HEK293 (cell line): ENCODE data around the gene ATXN10.

Experiments used
- CTCF ChIA-PET: fragments of 350-600 bp; formaldehyde crosslinking; extraction: SDS; loops from one replicate; lab custom pipeline; 2021; ENCODE audit warnings: antibody characterized with exemption; lab: Yijun Ruan, JAX
- POLR2A ChIA-PET: fragments of 300-600 bp; formaldehyde crosslinking; extraction: SDS; loops from one replicate; lab custom pipeline; 2020; ENCODE audit warnings: antibody characterized with exemption, inconsistent platforms; lab: Yijun Ruan, JAX
- H3K27ac ChIP-seq: fragments of 200-500 bp; sonication (Bioruptor generic); 2 replicates; pipeline ENCODE4 v1.5.1; 2014; ENCODE audit warnings: low read depth, low read length, control low read depth, inconsistent platforms; ENCODE audit errors: extremely low read depth
- H3K36me3 ChIP-seq, 2 experiments: fragments of 200-500 bp in 1 of 2; sonication (Bioruptor generic) in 1 of 2; 1 replicate in 1 of 2; 2 replicates in 1 of 2; pipeline ENCODE4 v1.5.1; 2014 to 2017; ENCODE audit warnings: inconsistent platforms in 2 of 2, low read length in 2 of 2; ENCODE audit not compliant: control insufficient read depth in 2 of 2, insufficient read depth in 1 of 2
- H3K4me1 ChIP-seq: fragments of 200-500 bp; sonication (Bioruptor generic); 2 replicates; pipeline ENCODE4 v1.5.1; 2014; ENCODE audit warnings: mild to moderate bottlenecking, low read length, inconsistent platforms; ENCODE audit not compliant: control insufficient read depth, insufficient read depth
- H3K4me3 ChIP-seq: 2 replicates; pipeline ENCODE4 v1.5.1; 2011; ENCODE audit warnings: low read depth, mild to moderate bottlenecking, control low read depth, low read length, moderate library complexity
- H3K9me3 ChIP-seq: fragments of 200-500 bp; sonication (Bioruptor generic); 2 replicates; pipeline ENCODE4 v1.5.1; 2014; ENCODE audit warnings: low read depth, low read length, inconsistent platforms; ENCODE audit not compliant: control insufficient read depth, insufficient read depth
- GLIS2 ChIP-seq: fragments of 450-650 bp; formaldehyde crosslinking; IDR thresholded peaks from 2 replicates; pipeline ENCODE4 v1.5.1; 2016; ENCODE audit warnings: missing biosample characterization, missing genetic modification characterization
- PRDM1 ChIP-seq: fragments of 450-650 bp; formaldehyde crosslinking; IDR thresholded peaks from 2 replicates; pipeline ENCODE4; 2016; ENCODE audit warnings: missing biosample characterization, missing genetic modification characterization
- SETDB1 ChIP-seq: IDR thresholded peaks from one replicate; pipeline ENCODE4 v1.6.1; 2017; ENCODE audit warnings: mild to moderate bottlenecking, low read length, moderate library complexity, mixed read lengths; ENCODE audit not compliant: insufficient read length
- ZNF423 ChIP-seq: fragments of 450-650 bp; formaldehyde crosslinking; IDR thresholded peaks from 2 replicates; pipeline ENCODE4 v1.5.1; 2016; ENCODE audit warnings: missing biosample characterization, missing genetic modification characterization
- ZNF580 ChIP-seq: fragments of 450-650 bp; formaldehyde crosslinking; IDR thresholded peaks from 2 replicates; pipeline ENCODE4 v1.5.1; 2016; ENCODE audit warnings: missing biosample characterization, missing genetic modification characterization
- TF ChIP-seq, protein P1 (sequence below): fragments of 450-650 bp; formaldehyde crosslinking; IDR thresholded peaks from 2 replicates; pipeline ENCODE4 v1.5.1; 2016; ENCODE audit warnings: missing biosample characterization, missing genetic modification characterization
- TF ChIP-seq, protein P2 (sequence below): fragments of 450-650 bp; formaldehyde crosslinking; conservative IDR thresholded peaks from 2 replicates; pipeline ENCODE4 v1.5.1; 2016; ENCODE audit warnings: low read depth, missing biosample characterization, missing genetic modification characterization

Gene ATXN10

GRCh38 chr22:45846952-45847351, 175.3 kb downstream of the ATXN10 start:
- TF ChIP-seq, protein P1, sequence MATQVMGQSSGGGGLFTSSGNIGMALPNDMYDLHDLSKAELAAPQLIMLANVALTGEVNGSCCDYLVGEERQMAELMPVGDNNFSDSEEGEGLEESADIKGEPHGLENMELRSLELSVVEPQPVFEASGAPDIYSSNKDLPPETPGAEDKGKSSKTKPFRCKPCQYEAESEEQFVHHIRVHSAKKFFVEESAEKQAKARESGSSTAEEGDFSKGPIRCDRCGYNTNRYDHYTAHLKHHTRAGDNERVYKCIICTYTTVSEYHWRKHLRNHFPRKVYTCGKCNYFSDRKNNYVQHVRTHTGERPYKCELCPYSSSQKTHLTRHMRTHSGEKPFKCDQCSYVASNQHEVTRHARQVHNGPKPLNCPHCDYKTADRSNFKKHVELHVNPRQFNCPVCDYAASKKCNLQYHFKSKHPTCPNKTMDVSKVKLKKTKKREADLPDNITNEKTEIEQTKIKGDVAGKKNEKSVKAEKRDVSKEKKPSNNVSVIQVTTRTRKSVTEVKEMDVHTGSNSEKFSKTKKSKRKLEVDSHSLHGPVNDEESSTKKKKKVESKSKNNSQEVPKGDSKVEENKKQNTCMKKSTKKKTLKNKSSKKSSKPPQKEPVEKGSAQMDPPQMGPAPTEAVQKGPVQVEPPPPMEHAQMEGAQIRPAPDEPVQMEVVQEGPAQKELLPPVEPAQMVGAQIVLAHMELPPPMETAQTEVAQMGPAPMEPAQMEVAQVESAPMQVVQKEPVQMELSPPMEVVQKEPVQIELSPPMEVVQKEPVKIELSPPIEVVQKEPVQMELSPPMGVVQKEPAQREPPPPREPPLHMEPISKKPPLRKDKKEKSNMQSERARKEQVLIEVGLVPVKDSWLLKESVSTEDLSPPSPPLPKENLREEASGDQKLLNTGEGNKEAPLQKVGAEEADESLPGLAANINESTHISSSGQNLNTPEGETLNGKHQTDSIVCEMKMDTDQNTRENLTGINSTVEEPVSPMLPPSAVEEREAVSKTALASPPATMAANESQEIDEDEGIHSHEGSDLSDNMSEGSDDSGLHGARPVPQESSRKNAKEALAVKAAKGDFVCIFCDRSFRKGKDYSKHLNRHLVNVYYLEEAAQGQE = peak; percentile 91
- no peak for TF ChIP-seq GLIS2
- H3K36me3 ChIP-seq = peaks cover 4 to 78% of the 10 kb centered on the region in 2 experiments; a peak in 2 of 3 replicates
- no peak overlapping the region for H3K4me3 ChIP-seq
- ChIA-PET CTCF (interaction anchor here (1.3 kb wide), 1 partner anchor 69 kb away, joined by 3 read pairs; no protein-coding TSS in a partner anchor), POLR2A (no interaction called here)
- no peaks in the 10 kb centered on the region for H3K4me1 ChIP-seq
- no peaks in the 10 kb centered on the region for H3K9me3 ChIP-seq
- no peak overlapping the region for H3K27ac ChIP-seq

- H3K4me1 ChIP-seq = no peaks in the 10 kb centered on the region
- no peak overlapping the region for H3K4me3 ChIP-seq
- H3K36me3 ChIP-seq = peaks cover 5 to 67% of the 10 kb centered on the region in 2 experiments; a peak in 2 of 3 replicates
- peak; percentile 55 for TF ChIP-seq PRDM1 (tag by site-specific recombination)
- TF ChIP-seq, protein P2, sequence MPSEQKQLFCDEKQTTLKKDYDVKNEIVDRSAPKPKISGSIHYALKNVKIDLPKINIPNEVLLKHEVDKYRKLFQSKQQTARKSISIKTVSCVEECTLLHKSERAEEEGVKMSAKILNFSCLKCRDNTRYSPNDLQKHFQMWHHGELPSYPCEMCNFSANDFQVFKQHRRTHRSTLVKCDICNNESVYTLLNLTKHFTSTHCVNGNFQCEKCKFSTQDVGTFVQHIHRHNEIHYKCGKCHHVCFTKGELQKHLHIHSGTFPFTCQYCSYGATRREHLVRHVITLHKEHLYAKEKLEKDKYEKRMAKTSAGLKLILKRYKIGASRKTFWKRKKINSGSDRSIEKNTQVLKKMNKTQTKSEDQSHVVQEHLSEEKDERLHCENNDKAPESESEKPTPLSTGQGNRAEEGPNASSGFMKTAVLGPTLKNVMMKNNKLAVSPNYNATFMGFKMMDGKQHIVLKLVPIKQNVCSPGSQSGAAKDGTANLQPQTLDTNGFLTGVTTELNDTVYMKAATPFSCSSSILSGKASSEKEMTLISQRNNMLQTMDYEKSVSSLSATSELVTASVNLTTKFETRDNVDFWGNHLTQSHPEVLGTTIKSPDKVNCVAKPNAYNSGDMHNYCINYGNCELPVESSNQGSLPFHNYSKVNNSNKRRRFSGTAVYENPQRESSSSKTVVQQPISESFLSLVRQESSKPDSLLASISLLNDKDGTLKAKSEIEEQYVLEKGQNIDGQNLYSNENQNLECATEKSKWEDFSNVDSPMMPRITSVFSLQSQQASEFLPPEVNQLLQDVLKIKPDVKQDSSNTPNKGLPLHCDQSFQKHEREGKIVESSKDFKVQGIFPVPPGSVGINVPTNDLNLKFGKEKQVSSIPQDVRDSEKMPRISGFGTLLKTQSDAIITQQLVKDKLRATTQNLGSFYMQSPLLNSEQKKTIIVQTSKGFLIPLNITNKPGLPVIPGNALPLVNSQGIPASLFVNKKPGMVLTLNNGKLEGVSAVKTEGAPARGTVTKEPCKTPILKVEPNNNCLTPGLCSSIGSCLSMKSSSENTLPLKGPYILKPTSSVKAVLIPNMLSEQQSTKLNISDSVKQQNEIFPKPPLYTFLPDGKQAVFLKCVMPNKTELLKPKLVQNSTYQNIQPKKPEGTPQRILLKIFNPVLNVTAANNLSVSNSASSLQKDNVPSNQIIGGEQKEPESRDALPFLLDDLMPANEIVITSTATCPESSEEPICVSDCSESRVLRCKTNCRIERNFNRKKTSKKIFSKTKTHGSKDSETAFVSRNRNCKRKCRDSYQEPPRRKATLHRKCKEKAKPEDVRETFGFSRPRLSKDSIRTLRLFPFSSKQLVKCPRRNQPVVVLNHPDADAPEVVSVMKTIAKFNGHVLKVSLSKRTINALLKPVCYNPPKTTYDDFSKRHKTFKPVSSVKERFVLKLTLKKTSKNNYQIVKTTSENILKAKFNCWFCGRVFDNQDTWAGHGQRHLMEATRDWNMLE = no peak
- TF ChIP-seq ZNF423 = no peak
- H3K9me3 ChIP-seq = no peaks in the 10 kb centered on the region
- POLR2A ChIA-PET = no interaction called here
- CTCF ChIA-PET = interaction anchor here (2.0 to 2.1 kb wide), 2 partner anchors 15 to 271 kb away, joined by 6 read pairs; no protein-coding TSS in a partner anchor
- H3K27ac ChIP-seq = no peak overlapping the region
Observed at GRCh38 chr22:45848904-45849303, 177.3 kb downstream of the ATXN10 start.

DNA sequence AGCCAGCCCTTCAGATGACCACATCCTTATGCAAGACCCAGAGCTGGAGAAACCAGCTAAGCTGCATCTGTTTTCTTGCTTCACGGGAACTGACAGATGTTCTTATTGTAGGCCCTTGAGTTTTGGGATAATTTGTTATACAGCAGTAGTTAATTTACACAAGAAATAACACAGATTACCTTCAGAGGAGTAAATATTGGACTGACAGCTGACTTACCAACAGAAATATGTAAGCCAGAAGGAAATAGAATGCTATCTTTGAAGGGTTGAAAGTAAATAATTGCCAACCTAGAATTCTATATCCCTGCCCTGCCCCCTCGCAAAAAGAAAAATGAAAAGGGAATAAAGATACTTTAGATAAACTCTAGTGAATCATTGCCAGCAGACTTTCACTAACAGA, 181.2 kb downstream of the ATXN10 start:
- CTCF ChIA-PET = interaction anchor here (4.5 kb wide), 1 partner anchor 11 kb away, joined by 29 read pairs; no protein-coding TSS in a partner anchor
- POLR2A ChIA-PET = no interaction called here
- no peaks in the 10 kb centered on the region for H3K4me1 ChIP-seq
- H3K27ac ChIP-seq = no peak overlapping the region
- TF ChIP-seq SETDB1 (peak; percentile 65), ZNF580 (tag by site-specific recombination) (no peak)
- H3K4me3 ChIP-seq = no peak overlapping the region
- H3K9me3 ChIP-seq = no peaks in the 10 kb centered on the region
- peaks cover 5 to 66% of the 10 kb centered on the region in 2 experiments; a peak in 2 of 3 replicates for H3K36me3 ChIP-seq

GRCh38 chr22:45855961-45856360, 184.3 kb downstream of the ATXN10 start:
- Histone ChIP-seq H3K36me3 (peaks cover 5 to 40% of the 10 kb centered on the region in 2 experiments; a peak in 2 of 3 replicates), H3K4me3 (no peak overlapping the region), H3K9me3 (no peaks in the 10 kb centered on the region), H3K27ac (no peak overlapping the region), H3K4me1 (no peaks in the 10 kb centered on the region)
- ChIA-PET CTCF (interaction anchor here (0.6 to 1.3 kb wide), 2 partner anchors 11 to 211 kb away, joined by 3 to 4 read pairs; no protein-coding TSS in a partner anchor), POLR2A (no interaction called here)
- TF ChIP-seq, protein P1 = no peak
